ENCODE results near the gene KHDRBS2.

DNA sequence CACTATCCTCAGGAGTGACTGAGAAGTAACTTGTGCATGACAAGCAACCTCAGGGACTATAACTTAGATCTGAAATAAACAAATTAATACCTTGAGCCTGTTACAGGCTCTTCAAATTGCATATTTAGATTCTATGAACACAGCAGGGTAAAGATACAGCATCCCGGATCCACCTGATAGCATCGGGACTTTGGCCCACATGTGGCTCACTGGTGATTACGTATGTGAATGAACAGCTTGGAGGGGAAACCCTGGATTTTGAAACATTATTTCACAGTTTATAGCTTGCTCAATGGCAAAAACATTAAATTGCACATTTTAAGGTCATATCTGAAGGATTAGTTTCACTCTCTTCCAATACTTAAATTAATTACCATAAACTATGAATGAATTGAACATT is 133.2 kb downstream of the KHDRBS2 start:
- TF ChIP-seq, protein P1, sequence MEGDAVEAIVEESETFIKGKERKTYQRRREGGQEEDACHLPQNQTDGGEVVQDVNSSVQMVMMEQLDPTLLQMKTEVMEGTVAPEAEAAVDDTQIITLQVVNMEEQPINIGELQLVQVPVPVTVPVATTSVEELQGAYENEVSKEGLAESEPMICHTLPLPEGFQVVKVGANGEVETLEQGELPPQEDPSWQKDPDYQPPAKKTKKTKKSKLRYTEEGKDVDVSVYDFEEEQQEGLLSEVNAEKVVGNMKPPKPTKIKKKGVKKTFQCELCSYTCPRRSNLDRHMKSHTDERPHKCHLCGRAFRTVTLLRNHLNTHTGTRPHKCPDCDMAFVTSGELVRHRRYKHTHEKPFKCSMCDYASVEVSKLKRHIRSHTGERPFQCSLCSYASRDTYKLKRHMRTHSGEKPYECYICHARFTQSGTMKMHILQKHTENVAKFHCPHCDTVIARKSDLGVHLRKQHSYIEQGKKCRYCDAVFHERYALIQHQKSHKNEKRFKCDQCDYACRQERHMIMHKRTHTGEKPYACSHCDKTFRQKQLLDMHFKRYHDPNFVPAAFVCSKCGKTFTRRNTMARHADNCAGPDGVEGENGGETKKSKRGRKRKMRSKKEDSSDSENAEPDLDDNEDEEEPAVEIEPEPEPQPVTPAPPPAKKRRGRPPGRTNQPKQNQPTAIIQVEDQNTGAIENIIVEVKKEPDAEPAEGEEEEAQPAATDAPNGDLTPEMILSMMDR (conservative IDR thresholded peaks at IDR 0.05 in 1 of 2, IDR thresholded peaks at IDR 0.05 in 1 of 2; ENCODE audit: low read depth in 1 of 2, low read length in 2 of 2) = no peak
- TF ChIP-seq EZH2 (IDR thresholded peaks at IDR 0.05; ENCODE audit: low read length, missing control alignments) = no peak

Measured in fibroblast of lung (primary cell).